Measurements from ENCODE around the gene TMEM139. TPM values are rescaled to one million over a fixed set of nuclear protein-coding genes. Genes with fewer than 3 reads are reported as not detected.

TMEM139 gene
- polyA plus RNA-seq, 5 donors, result 4.9 to 8.4 (median 6.9) TPM

DNA sequence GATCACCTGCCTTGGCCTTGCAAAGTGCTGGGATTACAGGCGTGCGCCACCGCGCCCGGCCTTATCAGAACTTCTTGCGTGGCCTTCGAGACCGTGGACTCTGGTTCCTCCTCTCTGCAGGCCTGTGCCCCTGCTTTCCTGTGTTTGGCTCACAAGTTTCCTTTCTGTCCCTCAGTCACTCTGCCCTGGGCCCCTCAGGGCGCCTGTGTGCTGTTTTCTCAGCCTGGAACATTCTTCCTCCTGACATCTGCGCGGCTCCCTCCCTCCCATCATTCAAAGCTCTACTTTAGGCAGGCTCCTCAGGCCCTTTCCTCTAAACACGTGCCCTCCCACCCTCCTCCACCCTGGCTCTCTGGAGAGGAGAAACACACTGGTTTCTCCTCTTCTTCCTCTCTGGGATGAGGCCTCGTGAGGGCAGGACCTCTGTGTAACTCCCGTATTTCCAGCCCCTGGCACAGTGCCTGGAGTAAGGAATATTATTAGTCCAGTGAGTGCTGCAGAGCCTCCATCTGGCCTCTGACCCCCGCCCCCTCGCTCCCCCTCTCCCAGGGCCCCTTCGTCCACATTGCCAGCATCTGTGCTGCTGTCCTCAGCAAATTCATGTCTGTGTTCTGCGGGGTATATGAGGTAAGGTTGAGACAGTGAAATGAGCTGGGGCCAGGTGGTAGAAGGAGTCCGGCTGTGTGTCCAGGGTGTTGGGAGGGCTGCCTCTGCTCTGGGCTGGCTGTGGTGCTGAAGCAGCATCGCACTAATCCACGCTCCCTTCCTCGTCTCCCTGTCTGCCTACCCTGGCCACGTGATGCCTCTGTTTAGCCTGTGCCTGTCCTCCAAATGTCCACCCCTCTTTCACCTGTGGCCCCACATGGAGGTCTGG is 38.2 kb downstream of the TMEM139 start:
- no peak for DNase-seq

DNA sequence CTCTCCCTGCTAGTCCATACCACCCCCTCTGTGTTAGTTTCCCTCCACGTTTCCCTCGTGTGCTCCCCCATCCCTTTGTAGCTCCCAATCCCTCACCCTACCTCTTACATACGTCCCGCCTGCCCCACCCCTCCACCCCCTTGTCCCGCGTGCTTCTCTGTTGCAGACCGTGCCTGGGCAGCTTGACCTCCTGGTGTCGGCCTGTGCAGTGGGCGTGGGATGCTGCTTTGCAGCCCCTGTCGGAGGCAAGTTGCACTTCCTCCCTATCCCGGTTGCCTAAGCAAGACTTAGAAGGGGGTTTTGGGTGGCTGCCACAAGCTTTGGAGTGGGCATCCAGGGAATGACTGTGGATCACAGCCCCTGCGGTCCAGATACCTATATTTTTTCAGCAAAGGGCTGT is 38.9 kb downstream of the TMEM139 start:
- DNase-seq, result no peak

DNA sequence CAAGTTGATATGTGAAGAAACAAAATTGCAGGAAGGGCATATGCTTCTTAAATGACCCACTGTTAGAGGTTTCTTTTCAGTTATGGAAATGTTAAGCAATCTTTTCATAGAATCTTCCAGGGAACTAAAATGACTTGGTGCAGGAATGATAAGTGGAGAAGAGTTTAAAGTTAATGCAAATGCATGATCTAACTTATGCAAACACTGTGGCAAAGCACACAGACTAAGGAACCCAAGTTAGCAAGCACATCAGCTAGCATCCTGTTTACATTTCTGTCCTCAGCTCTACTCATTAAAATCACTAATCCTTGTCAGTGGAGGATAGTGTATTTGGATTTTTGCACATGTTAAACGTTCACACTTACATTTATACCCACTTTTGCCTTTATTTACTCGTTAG is 40.5 kb downstream of the TMEM139 start:
- DNase-seq, result no peak

DNA sequence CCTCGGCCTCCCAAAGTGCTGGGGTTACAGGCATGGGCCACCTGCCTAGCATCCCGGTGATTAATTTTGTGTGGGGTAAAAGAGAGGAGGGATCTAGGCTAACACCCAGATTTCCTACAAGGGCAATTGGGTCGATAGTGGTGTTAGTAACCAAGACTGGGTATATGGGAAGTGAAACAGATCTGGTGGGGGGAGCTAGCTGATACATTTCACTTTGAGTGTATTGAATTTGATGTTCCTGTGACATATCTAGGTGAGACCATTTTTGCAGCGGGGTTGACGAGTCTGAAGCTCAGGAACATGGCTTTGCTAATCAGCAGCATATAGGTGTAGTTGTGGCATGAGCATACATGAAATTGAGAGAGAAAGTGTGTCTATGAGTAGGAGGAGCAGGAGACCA is 43.1 kb downstream of the TMEM139 start:
- DNase-seq, result no peak

DNA sequence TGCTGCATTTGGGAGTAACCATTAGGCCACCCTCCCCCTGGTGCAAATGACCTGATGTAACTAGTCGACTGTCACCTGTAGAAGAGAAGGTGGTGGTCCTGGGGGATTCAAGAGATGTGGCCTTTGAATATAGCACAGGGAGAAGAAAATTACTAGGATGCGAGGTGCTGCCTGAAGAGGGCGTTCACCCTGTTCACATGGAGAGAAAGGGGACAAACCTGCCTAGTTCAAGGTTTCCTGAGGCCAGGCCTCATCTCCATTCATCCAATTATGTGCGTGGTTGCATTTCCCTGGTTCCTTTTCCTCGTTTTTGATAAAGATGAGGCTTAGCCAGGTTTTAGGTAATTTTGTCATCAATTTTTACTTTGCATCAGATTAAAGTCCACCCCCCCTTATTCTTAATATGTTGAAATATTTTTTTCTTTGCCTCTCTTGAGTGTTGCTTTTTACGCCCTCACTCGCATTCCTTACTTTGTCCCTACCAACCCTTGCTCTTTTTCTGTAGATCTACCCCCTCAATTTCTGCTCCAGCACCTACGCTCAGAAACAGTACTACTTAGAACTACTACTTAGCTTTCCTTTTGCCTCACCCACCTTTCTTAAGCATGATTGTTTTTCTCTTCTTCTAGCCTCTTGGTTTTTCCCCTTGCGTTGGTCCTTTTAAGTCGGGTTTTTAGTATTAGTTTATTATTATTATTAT is 44.9 kb downstream of the TMEM139 start:
- DNase-seq, result no peak

DNA sequence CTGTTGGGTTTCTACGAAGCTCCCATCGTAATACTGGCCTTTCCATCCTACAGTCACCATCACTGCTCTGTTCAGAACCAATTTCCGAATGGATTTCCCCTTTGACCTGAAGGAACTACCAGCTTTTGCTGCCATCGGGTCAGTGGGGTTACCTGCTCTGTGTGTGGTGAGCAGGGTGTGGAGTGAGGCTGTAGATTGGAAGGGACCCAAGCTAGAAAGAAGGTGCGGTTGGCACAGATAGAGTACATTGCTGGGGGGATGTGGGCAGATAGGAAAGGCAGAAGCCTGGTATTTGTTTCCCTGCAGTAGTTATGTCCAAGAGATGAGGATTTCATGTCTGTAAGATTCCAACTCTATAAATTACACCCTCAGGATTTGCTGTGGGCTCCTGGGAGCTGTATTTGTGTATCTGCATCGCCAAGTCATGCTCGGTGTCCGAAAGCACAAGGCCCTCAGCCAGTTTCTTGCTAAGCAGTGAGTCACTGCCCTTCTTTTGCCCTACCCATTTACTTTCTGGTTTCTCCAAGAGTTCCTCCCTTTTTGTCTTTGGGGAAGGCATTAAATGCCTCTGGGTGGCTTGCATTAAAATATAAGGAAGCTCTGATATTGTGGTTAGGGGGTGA is 46.5 kb downstream of the TMEM139 start:
- DNase-seq, result no peak

DNA sequence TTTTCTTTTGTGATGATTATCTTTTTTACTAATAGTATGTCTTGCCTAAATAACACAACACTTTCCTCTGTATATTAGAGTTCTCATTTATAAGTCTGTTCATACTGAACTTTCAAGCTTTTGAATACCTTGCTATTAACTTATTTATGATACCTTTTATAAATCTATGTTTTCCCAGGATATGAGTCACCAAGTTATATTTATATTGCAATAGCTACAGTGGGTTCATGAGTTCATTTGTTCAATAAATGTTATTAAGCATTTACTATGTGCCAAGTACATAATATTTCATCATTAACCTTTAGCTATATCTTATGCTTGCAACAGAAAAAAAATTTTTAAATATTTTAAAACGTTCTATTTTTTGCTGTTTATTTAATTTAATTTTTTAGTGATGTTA is 49.5 kb downstream of the TMEM139 start:
- no peak for DNase-seq

DNA sequence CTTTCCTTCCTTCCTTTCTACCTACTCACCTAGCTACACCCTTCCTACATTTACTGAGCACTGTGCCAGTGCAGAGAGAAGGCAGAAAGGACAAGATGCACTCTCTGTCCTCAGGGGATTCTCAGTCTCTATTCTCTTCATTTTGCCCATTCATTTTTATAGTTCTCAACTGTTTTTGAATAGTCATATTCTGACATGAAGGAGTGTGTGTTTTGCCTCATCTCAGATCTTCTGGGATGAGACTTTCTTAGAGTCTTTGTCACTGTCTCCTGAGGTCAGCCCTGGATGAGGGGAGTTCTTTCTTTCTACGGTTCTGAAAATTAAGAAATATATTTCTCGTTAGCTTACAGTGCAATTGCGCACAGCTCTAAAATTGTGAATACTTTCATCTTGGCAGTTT is 52.5 kb downstream of the TMEM139 start:
- no peak for DNase-seq

Other genes with a start within 250 kb of the TMEM139 start
- not detected for gene OR6V1, start 232.6 kb upstream of the TMEM139 start, polyA plus RNA-seq (ENCODE audit: insufficient read depth in 1 of 5, insufficient read length in 5 of 5, low replicate concordance in 1 of 5)
- not detected for gene PIP, start 152.9 kb upstream of the TMEM139 start, polyA plus RNA-seq (ENCODE audit: insufficient read depth in 1 of 5, insufficient read length in 5 of 5, low replicate concordance in 1 of 5)
- gene TAS2R39, start 101.5 kb upstream of the TMEM139 start, polyA plus RNA-seq (ENCODE audit: insufficient read depth in 1 of 5, insufficient read length in 5 of 5, low replicate concordance in 1 of 5), result not detected
- not detected for gene TAS2R40, start 62.9 kb upstream of the TMEM139 start, polyA plus RNA-seq (ENCODE audit: insufficient read depth in 1 of 5, insufficient read length in 5 of 5, low replicate concordance in 1 of 5)
- gene GSTK1, start 21.5 kb upstream of the TMEM139 start, polyA plus RNA-seq (ENCODE audit: insufficient read depth in 1 of 5, insufficient read length in 5 of 5, low replicate concordance in 1 of 5), result 100 to 1,000 TPM; 105 to 130 (median 124) TPM
- gene CASP2, start 3.4 kb downstream of the TMEM139 start, polyA plus RNA-seq (ENCODE audit: insufficient read depth in 1 of 5, insufficient read length in 5 of 5, low replicate concordance in 1 of 5), result 10 to 100 TPM; 52.2 to 64.8 (median 62.7) TPM
- under 1 TPM in 1 of 5 donors, not detected in 4; 0.09 TPM for gene CLCN1, start 31.2 kb downstream of the TMEM139 start, polyA plus RNA-seq (ENCODE audit: insufficient read depth in 1 of 5, insufficient read length in 5 of 5, low replicate concordance in 1 of 5)
- gene FAM131B, start 77.8 kb downstream of the TMEM139 start, polyA plus RNA-seq (ENCODE audit: insufficient read depth in 1 of 5, insufficient read length in 5 of 5, low replicate concordance in 1 of 5), result 1 to 10 TPM; 1.7 to 2.6 (median 2.2) TPM
- 100 to 1,000 TPM; 105 to 328 (median 157) TPM for gene ZYX, start 96.4 kb downstream of the TMEM139 start, polyA plus RNA-seq (ENCODE audit: insufficient read depth in 1 of 5, insufficient read length in 5 of 5, low replicate concordance in 1 of 5)
- gene EPHA1, start 123.9 kb downstream of the TMEM139 start, polyA plus RNA-seq (ENCODE audit: insufficient read depth in 1 of 5, insufficient read length in 5 of 5, low replicate concordance in 1 of 5), result 10 to 100 TPM; 10.5 to 15.8 (median 13.2) TPM
- not detected for gene TAS2R60, start 158.5 kb downstream of the TMEM139 start, polyA plus RNA-seq (ENCODE audit: insufficient read depth in 1 of 5, insufficient read length in 5 of 5, low replicate concordance in 1 of 5)
- not detected for gene TAS2R41, start 192.9 kb downstream of the TMEM139 start, polyA plus RNA-seq (ENCODE audit: insufficient read depth in 1 of 5, insufficient read length in 5 of 5, low replicate concordance in 1 of 5)

Data from right lung (tissue), 5 donors.